Transverse colon (tissue), 4 donors: ENCODE results near the gene DUSP23. TPM values are rescaled to one million over a fixed set of nuclear protein-coding genes. Genes with fewer than 3 reads are reported as not detected.

Experiments used
- DNase-seq: peaks from one replicate; pipeline ENCODE4 v3.0.0-alpha.2; 2019
- H3K27ac ChIP-seq, 4 donors: fragments of 200-600 bp; sonication (generic); 2 replicates each; pipeline ENCODE4 v1.5.1; 2016 to 2018; ENCODE audit warnings: inconsistent platforms in 4 of 4
- H3K27me3 ChIP-seq: fragments of 200-600 bp; sonication (generic); 2 replicates; pipeline ENCODE4 v1.5.1; 2017; ENCODE audit warnings: inconsistent platforms
- H3K36me3 ChIP-seq, 4 donors: fragments of 200-600 bp; sonication (generic); 2 replicates each; pipeline ENCODE4 v1.5.1; 2017 to 2019; ENCODE audit warnings: inconsistent platforms in 4 of 4
- H3K4me1 ChIP-seq, 4 donors: fragments of 200-600 bp; sonication (generic); 2 replicates each; pipeline ENCODE4 v1.5.1; 2017 to 2020; ENCODE audit warnings: inconsistent platforms in 4 of 4
- H3K4me3 ChIP-seq, 4 donors: fragments of 200-600 bp; sonication (generic); 1 replicate in 1 of 4; 2 replicates in 3 of 4; pipeline versions ENCODE4 v1.5.1 to v1.6.1; 2017 to 2019; ENCODE audit warnings: inconsistent platforms in 4 of 4
- H3K9me3 ChIP-seq, 2 donors: fragments of 200-600 bp; sonication (generic); 2 replicates each; pipeline ENCODE4 v1.5.1; 2017 to 2019; ENCODE audit warnings: inconsistent platforms in 2 of 2
- CTCF ChIP-seq, 5 experiments: fragments of 200-600 bp in 3 of 5; fragments of 450-650 bp in 2 of 5; sonication (generic) in 3 of 5; IDR thresholded peaks; 1 replicate in 2 of 5; 2 replicates in 3 of 5; pipeline ENCODE4 v1.5.1; 2016 to 2017; ENCODE audit warnings: antibody characterized with exemption in 5 of 5, inconsistent platforms in 3 of 5, mild to moderate bottlenecking in 2 of 5, moderate library complexity in 1 of 5
- EP300 ChIP-seq: sonication (generic); formaldehyde crosslinking; IDR thresholded peaks from one replicate; pipeline ENCODE4 v1.6.1; 2017; ENCODE audit warnings: antibody characterized with exemption, low read depth
- POLR2A ChIP-seq: fragments of 450-650 bp; IDR thresholded peaks from one replicate; pipeline ENCODE4 v1.6.1; 2016; ENCODE audit warnings: antibody characterized with exemption, mild to moderate bottlenecking, moderate library complexity
- POLR2AphosphoS5 ChIP-seq, 3 donors: sonication (generic); formaldehyde crosslinking; IDR thresholded peaks; one replicate each; pipeline ENCODE4 v1.6.1; 2016; ENCODE audit warnings: antibody characterized with exemption in 3 of 3
- WGBS, 2 donors: methylation state at CpG; one replicate each; pipeline ENCODE4 v1.1.5; 2018; ENCODE audit warnings: low coverage in 1 of 2; 5-methylcytosine and 5-hydroxymethylcytosine counted together
- in situ Hi-C, 4 donors: fragments of 200-750 bp; cut with MboI; loops; one replicate each; pipeline versions ENCODE4 v1.15.0 to v1.15.1; 2017; ENCODE audit warnings: low sequenced_read_pairs in 3 of 4, low pct_ligation_motif_present in 1 of 4, low pct_unique_long_range_greater_than_20kb in 1 of 4
- intact Hi-C: fragments of 100-400 bp; cut with DNase I; formaldehyde crosslinking; loops from one replicate; pipeline ENCODE4 v1.15.1; 2023; ENCODE audit warnings: low total_unique reads
- total RNA-seq, 4 donors: library from RNA; depleted of rRNA; stranded (reverse); fragments of >200 nt; gene quantifications; one replicate each; pipeline ENCODE4 v1.1.0, GENCODE V29; 2016

The DUSP23 gene
- total RNA-seq, 4 donors from 2014 or later: 9.7 to 96.4 (median 72.3) TPM

DNA sequence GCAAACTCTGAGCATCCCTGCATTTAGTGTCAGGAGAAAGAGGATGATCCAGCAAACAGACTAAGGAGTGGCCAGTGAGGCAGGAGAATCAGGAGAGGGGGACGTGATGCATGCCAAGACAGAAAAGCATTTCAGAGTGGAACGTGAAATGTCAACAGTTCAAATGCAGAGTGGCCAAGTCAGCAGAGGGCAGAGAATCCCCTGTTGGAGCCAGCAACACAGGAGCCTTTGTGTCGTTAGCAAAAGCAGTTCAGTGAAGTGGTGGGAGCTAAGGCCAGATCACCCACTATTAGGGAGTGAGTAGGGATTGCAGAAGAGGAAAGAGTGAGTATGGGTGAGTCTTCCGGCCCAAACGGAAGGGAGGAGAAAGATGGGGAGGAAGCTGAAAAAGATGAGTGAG lies 14.8 kb downstream of the DUSP23 start:
- Histone ChIP-seq H3K4me3 (no peak overlapping the region), H3K4me1 (peaks cover 0 to 2% (median 0%) of the 10 kb centered on the region in 4 donors), H3K27me3 (peaks cover 9% of the 10 kb centered on the region), H3K27ac (no peak overlapping the region), H3K36me3 (no peaks in the 10 kb centered on the region), H3K9me3 (no peaks in the 10 kb centered on the region)
- TF ChIP-seq POLR2AphosphoS5 (IDR thresholded peaks at IDR 0.05): no peak
- no peak for TF ChIP-seq POLR2A
- TF ChIP-seq CTCF (IDR thresholded peaks at IDR 0.05): no peak
- no peak for TF ChIP-seq EP300
- in situ Hi-C loops: loop anchor here (5.0 to 25.0 kb wide), 3 partner anchors 97 to 217 kb away; no protein-coding TSS in a partner anchor
- no peak for DNase-seq
- intact Hi-C loops: loop anchor here (5.0 kb wide), 1 partner anchor 97 kb away; no protein-coding TSS in a partner anchor
- 52 to 67% methylated on average over 4 to 5 of the region's 5 CpGs for WGBS, 2 donors

- Histone ChIP-seq H3K9me3 (no peaks in the 10 kb centered on the region), H3K27me3 (peaks cover 5% of the 10 kb centered on the region), H3K4me1 (peaks cover 0 to 2% (median 0%) of the 10 kb centered on the region in 4 donors), H3K4me3 (no peak overlapping the region), H3K27ac (no peak overlapping the region), H3K36me3 (no peaks in the 10 kb centered on the region)
- WGBS, 2 donors: 0 to 6% methylated on average over 2 of the region's 2 CpGs
- intact Hi-C loops (loop anchor here (5.0 kb wide), 1 partner anchor 93 kb away; no protein-coding TSS in a partner anchor), in situ Hi-C loops (loop anchor here (5.0 to 25.0 kb wide), 3 partner anchors 93 to 213 kb away; no protein-coding TSS in a partner anchor)
- peak; percentile 72 for DNase-seq
- no peak for TF ChIP-seq EP300
- TF ChIP-seq POLR2A: no peak
- peak; percentile 65 to 87 (median 74) for TF ChIP-seq CTCF (IDR thresholded peaks at IDR 0.05)
- TF ChIP-seq POLR2AphosphoS5 (IDR thresholded peaks at IDR 0.05): no peak
These were observed 18.1 kb downstream of the DUSP23 start for GRCh38 chr1:159798893-159799292.

DNA sequence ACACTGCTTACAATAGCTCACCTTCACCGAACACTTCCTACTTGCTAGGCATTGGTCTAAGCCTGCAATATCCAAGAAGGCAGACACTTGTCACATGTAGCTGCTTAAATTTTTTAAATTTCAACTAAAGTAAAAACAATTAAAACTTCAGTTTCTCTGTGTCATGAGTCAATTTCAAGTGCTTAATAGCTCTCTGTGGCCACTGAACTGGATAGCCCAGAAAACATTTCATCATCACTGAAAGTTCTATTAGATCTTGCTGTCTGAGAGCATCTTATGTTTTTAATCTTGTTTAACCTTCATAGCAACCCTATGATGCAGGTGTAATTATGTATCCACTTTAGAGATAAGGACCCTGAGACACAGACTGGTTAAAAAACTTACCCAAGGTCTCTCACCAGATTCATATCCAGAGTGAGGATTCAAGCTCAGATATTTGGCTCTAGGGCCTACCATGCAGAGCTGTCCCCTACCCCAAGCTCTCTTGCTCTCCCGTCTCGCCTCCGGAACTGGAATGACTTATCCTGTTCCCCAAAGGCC lies 18.8 kb downstream of the DUSP23 start:
- Histone ChIP-seq H3K27me3 (peaks cover 3% of the 10 kb centered on the region), H3K27ac (no peak overlapping the region), H3K4me3 (no peak overlapping the region), H3K4me1 (peaks cover 0 to 2% (median 0%) of the 10 kb centered on the region in 4 donors), H3K9me3 (no peaks in the 10 kb centered on the region), H3K36me3 (no peaks in the 10 kb centered on the region)
- in situ Hi-C loops: loop anchor here (5.0 to 25.0 kb wide), 3 partner anchors 93 to 213 kb away; no protein-coding TSS in a partner anchor
- no peak for DNase-seq
- 75 to 93% methylated on average over 1 to 4 of the region's 4 CpGs for WGBS, 2 donors
- no peak for TF ChIP-seq POLR2AphosphoS5 (IDR thresholded peaks at IDR 0.05)
- no peak for TF ChIP-seq POLR2A
- TF ChIP-seq CTCF (IDR thresholded peaks at IDR 0.05): no peak
- no peak for TF ChIP-seq EP300
- intact Hi-C loops: loop anchor here (5.0 kb wide), 1 partner anchor 93 kb away; no protein-coding TSS in a partner anchor

GRCh38 chr1:159800177-159800930 lies 19.6 kb downstream of the DUSP23 start:
- H3K36me3 ChIP-seq: no peaks in the 10 kb centered on the region
- intact Hi-C loops: no loop called here
- in situ Hi-C loops: no loop called here
- DNase-seq: no peak
- peaks cover 0 to 2% (median 0%) of the 10 kb centered on the region in 4 donors for H3K4me1 ChIP-seq
- no peak overlapping the region for H3K4me3 ChIP-seq
- no peaks in the 10 kb centered on the region for H3K9me3 ChIP-seq
- WGBS, 2 donors: 53 to 78% methylated on average over 3 to 8 of the region's 8 CpGs
- peaks cover 3% of the 10 kb centered on the region for H3K27me3 ChIP-seq
- H3K27ac ChIP-seq: no peak overlapping the region
- TF ChIP-seq POLR2A (no peak), POLR2AphosphoS5 (IDR thresholded peaks at IDR 0.05) (no peak), CTCF (IDR thresholded peaks at IDR 0.05) (no peak), EP300 (no peak)
